ENCODE results near the gene RASL11A.

- TF ChIP-seq CTCF (conservative IDR thresholded peaks at IDR 0.05 in 1 of 2, IDR thresholded peaks at IDR 0.05 in 1 of 2; ENCODE audit: extremely low read depth in 1 of 2, insufficient read depth in 1 of 2, low read depth in 1 of 2, low read length in 2 of 2) (no peak), EZH2 (IDR thresholded peaks at IDR 0.05; ENCODE audit: borderline replicate concordance, low read length) (no peak)
Measured at GRCh38 chr13:27233964-27234363, 36.7 kb upstream of the RASL11A start.
